Measurements from ENCODE around the gene SEZ6L2. TPM values are rescaled to one million over a fixed set of nuclear protein-coding genes. Genes with fewer than 3 reads are reported as not detected.

SEZ6L2 gene
- total and polyA plus RNA-seq, 2 of the 13 experiments (the other 11 are each of a cell fraction or from before 2014, with no cell fraction given) = 14.9 to 16.9 TPM

DNA sequence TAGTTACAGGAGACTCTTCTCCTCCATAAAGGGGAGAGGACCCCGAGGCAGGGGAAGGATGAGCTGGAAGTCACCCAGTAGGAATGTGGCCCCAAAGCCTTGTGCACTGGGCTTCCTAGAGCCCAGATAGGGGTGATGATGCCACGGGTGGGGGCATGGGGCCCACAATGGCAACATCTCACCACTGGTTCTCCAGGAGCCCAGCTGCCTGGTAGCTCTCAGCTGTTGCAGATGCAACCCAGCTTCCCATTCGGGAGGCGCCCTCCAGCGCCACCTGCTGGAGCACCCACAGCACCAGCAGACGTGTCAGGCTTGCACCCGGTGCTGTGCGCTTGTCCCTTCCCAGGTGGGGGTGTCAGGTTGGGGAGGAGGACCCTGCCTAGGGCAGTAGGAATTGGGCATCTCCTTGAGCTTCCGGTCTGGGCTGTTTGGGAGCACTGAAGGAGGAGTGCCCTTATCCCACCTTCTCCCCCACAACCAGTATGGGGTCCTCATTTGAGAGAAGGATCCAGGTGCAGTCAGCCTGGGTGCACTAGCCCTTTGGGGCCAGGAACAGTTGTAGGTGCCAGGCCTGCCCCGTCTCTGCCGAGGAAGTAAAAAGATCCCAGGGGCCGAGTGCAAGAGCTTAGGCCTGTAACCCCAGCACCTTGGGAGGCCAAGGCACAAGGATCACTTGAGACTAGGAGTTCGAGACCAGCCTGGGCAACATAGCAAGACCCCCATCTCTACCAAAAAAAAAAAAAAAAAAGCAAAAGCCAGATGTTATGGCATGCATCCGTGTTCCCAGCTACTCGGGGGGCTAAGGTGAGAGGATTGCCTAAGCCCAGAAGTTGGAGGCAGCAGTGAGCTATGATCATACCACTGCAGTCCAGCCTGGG is 50.7 kb downstream of the SEZ6L2 start (continued):
- TF ChIP-seq, protein P1, sequence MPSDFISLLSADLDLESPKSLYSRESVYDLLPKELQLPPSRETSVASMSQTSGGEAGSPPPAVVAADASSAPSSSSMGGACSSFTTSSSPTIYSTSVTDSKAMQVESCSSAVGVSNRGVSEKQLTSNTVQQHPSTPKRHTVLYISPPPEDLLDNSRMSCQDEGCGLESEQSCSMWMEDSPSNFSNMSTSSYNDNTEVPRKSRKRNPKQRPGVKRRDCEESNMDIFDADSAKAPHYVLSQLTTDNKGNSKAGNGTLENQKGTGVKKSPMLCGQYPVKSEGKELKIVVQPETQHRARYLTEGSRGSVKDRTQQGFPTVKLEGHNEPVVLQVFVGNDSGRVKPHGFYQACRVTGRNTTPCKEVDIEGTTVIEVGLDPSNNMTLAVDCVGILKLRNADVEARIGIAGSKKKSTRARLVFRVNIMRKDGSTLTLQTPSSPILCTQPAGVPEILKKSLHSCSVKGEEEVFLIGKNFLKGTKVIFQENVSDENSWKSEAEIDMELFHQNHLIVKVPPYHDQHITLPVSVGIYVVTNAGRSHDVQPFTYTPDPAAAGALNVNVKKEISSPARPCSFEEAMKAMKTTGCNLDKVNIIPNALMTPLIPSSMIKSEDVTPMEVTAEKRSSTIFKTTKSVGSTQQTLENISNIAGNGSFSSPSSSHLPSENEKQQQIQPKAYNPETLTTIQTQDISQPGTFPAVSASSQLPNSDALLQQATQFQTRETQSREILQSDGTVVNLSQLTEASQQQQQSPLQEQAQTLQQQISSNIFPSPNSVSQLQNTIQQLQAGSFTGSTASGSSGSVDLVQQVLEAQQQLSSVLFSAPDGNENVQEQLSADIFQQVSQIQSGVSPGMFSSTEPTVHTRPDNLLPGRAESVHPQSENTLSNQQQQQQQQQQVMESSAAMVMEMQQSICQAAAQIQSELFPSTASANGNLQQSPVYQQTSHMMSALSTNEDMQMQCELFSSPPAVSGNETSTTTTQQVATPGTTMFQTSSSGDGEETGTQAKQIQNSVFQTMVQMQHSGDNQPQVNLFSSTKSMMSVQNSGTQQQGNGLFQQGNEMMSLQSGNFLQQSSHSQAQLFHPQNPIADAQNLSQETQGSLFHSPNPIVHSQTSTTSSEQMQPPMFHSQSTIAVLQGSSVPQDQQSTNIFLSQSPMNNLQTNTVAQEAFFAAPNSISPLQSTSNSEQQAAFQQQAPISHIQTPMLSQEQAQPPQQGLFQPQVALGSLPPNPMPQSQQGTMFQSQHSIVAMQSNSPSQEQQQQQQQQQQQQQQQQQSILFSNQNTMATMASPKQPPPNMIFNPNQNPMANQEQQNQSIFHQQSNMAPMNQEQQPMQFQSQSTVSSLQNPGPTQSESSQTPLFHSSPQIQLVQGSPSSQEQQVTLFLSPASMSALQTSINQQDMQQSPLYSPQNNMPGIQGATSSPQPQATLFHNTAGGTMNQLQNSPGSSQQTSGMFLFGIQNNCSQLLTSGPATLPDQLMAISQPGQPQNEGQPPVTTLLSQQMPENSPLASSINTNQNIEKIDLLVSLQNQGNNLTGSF (CRISPR knock-in tag; IDR thresholded peaks at IDR 0.05) = no peak
- TF ChIP-seq, protein P2, sequence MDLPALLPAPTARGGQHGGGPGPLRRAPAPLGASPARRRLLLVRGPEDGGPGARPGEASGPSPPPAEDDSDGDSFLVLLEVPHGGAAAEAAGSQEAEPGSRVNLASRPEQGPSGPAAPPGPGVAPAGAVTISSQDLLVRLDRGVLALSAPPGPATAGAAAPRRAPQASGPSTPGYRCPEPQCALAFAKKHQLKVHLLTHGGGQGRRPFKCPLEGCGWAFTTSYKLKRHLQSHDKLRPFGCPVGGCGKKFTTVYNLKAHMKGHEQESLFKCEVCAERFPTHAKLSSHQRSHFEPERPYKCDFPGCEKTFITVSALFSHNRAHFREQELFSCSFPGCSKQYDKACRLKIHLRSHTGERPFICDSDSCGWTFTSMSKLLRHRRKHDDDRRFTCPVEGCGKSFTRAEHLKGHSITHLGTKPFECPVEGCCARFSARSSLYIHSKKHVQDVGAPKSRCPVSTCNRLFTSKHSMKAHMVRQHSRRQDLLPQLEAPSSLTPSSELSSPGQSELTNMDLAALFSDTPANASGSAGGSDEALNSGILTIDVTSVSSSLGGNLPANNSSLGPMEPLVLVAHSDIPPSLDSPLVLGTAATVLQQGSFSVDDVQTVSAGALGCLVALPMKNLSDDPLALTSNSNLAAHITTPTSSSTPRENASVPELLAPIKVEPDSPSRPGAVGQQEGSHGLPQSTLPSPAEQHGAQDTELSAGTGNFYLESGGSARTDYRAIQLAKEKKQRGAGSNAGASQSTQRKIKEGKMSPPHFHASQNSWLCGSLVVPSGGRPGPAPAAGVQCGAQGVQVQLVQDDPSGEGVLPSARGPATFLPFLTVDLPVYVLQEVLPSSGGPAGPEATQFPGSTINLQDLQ (CRISPR knock-in tag; IDR thresholded peaks at IDR 0.05) = no peak
- TF ChIP-seq, protein P3, sequence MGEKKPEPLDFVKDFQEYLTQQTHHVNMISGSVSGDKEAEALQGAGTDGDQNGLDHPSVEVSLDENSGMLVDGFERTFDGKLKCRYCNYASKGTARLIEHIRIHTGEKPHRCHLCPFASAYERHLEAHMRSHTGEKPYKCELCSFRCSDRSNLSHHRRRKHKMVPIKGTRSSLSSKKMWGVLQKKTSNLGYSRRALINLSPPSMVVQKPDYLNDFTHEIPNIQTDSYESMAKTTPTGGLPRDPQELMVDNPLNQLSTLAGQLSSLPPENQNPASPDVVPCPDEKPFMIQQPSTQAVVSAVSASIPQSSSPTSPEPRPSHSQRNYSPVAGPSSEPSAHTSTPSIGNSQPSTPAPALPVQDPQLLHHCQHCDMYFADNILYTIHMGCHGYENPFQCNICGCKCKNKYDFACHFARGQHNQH (CRISPR knock-in tag; IDR thresholded peaks at IDR 0.05) = peak; percentile 75; the same call in 1 of the 2 replicates
- TF ChIP-seq, protein P4, sequence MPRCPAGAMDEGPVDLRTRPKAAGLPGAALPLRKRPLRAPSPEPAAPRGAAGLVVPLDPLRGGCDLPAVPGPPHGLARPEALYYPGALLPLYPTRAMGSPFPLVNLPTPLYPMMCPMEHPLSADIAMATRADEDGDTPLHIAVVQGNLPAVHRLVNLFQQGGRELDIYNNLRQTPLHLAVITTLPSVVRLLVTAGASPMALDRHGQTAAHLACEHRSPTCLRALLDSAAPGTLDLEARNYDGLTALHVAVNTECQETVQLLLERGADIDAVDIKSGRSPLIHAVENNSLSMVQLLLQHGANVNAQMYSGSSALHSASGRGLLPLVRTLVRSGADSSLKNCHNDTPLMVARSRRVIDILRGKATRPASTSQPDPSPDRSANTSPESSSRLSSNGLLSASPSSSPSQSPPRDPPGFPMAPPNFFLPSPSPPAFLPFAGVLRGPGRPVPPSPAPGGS (CRISPR knock-in tag; IDR thresholded peaks at IDR 0.05) = no peak
- TF ChIP-seq MAFF (IDR thresholded peaks at IDR 0.05; ENCODE audit: low read depth, low read length) = no peak
- TF ChIP-seq, protein P5, sequence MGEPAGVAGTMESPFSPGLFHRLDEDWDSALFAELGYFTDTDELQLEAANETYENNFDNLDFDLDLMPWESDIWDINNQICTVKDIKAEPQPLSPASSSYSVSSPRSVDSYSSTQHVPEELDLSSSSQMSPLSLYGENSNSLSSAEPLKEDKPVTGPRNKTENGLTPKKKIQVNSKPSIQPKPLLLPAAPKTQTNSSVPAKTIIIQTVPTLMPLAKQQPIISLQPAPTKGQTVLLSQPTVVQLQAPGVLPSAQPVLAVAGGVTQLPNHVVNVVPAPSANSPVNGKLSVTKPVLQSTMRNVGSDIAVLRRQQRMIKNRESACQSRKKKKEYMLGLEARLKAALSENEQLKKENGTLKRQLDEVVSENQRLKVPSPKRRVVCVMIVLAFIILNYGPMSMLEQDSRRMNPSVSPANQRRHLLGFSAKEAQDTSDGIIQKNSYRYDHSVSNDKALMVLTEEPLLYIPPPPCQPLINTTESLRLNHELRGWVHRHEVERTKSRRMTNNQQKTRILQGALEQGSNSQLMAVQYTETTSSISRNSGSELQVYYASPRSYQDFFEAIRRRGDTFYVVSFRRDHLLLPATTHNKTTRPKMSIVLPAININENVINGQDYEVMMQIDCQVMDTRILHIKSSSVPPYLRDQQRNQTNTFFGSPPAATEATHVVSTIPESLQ (CRISPR knock-in tag; conservative IDR thresholded peaks at IDR 0.05) = no peak
- no peak for TF ChIP-seq MZF1 (CRISPR knock-in tag; IDR thresholded peaks at IDR 0.05; ENCODE audit: borderline replicate concordance)
- peak; percentile 42; the same call in 1 of the 2 replicates for TF ChIP-seq PHF8 (CRISPR knock-in tag; IDR thresholded peaks at IDR 0.05)
- TF ChIP-seq NFKB2 (CRISPR knock-in tag; IDR thresholded peaks at IDR 0.05; ENCODE audit: borderline replicate concordance) = peak; percentile 58; the same call in 1 of the 2 replicates
- peak; percentile 58; the same call in 1 of the 2 replicates for TF ChIP-seq ZNF788 (CRISPR knock-in tag; IDR thresholded peaks at IDR 0.05; ENCODE audit: borderline replicate concordance)
- TF ChIP-seq RARA (CRISPR knock-in tag; IDR thresholded peaks at IDR 0.05) = no peak
- TF ChIP-seq GABPB1 (CRISPR knock-in tag; IDR thresholded peaks at IDR 0.05) = peak; percentile 48; the same call in 1 of the 2 replicates
- TF ChIP-seq, protein P6, sequence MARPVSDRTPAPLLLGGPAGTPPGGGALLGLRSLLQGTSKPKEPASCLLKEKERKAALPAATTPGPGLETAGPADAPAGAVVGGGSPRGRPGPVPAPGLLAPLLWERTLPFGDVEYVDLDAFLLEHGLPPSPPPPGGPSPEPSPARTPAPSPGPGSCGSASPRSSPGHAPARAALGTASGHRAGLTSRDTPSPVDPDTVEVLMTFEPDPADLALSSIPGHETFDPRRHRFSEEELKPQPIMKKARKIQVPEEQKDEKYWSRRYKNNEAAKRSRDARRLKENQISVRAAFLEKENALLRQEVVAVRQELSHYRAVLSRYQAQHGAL (CRISPR knock-in tag; IDR thresholded peaks at IDR 0.05; ENCODE audit: not compliant biosample characterization) = no peak
- peak; percentile 72 for TF ChIP-seq CEBPG (CRISPR knock-in tag; IDR thresholded peaks at IDR 0.05)

Measured in HepG2 (cell line).